T-helper 1 cell treated with Interleukin-12 subunit alpha and Interleukin-12 subunit beta and Interleukin-4 antibody, amounts not matched to agents 30 μg/mL and 1 μg/mL, for 36 hours (primary cell): ENCODE measurements around the gene PRICKLE2.

Source experiments
- H3K27ac Mint-ChIP-seq: one replicate; pipeline ENCODE4 v1.8.0; 2021; ENCODE audit warnings: mild to moderate bottlenecking, mixed read lengths
- H3K27me3 Mint-ChIP-seq: one replicate; pipeline ENCODE4 v1.8.0; 2021; ENCODE audit warnings: low read depth, mixed read lengths
- H3K36me3 Mint-ChIP-seq: one replicate; pipeline ENCODE4 v1.8.0; 2021; ENCODE audit warnings: low read depth, mixed read lengths
- H3K4me1 Mint-ChIP-seq: one replicate; pipeline ENCODE4 v1.8.0; 2021; ENCODE audit warnings: low read depth, mixed read lengths
- H3K4me3 Mint-ChIP-seq: one replicate; pipeline ENCODE4 v1.8.0; 2021; ENCODE audit warnings: mild to moderate bottlenecking, moderate library complexity, mixed read lengths
- H3K9me3 Mint-ChIP-seq: one replicate; pipeline ENCODE4 v1.8.0; 2021; ENCODE audit warnings: mixed read lengths

PRICKLE2 gene

DNA sequence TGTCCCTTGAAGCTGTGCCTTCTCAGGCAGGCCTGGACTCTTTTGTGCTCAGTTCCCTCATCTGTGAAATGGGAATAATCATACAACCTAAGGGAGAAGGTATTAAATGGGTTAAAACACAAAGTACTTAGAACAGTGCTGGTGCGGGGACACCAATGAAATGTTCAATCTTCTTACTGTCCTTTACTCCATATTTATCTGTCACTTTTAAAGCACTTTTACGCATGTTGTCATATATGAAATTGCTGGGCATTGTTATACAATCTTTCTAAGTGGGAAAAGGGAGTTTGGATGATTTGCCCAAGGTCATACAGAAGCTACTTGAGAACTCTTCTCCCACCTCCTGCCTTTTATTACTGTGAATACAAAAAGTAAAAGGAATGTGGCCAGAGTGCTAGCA lies 114.2 kb downstream of the PRICKLE2 start:
- H3K27me3 Mint-ChIP-seq = no peaks in the 10 kb centered on the region
- H3K4me1 Mint-ChIP-seq = no peaks in the 10 kb centered on the region
- no peak overlapping the region for H3K27ac Mint-ChIP-seq
- H3K4me3 Mint-ChIP-seq = no peak overlapping the region
- no peaks in the 10 kb centered on the region for H3K36me3 Mint-ChIP-seq
- no peaks in the 10 kb centered on the region for H3K9me3 Mint-ChIP-seq

DNA sequence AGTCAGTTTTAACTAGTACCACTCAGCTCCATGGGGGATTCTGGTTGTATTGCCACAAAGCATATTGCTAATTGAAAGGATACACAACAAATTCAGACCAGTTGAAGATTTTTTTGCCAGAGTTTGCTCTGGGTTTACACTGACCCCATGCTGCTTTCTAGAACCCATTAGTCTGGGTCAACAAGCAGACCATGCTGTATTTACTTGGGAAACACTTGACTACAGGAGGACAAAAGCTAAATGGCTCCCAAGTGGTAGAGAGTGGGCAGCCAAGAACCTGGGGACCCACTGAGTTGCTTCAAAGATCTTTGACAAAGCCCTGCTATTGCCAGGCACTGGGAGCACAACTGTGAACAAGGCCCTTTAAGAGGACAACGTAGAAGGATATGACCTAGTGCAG lies 115.2 kb downstream of the PRICKLE2 start:
- Mint-ChIP-seq H3K36me3 (no peaks in the 10 kb centered on the region), H3K27ac (no peak overlapping the region), H3K4me3 (no peak overlapping the region), H3K27me3 (no peaks in the 10 kb centered on the region), H3K4me1 (no peaks in the 10 kb centered on the region), H3K9me3 (no peaks in the 10 kb centered on the region)

DNA sequence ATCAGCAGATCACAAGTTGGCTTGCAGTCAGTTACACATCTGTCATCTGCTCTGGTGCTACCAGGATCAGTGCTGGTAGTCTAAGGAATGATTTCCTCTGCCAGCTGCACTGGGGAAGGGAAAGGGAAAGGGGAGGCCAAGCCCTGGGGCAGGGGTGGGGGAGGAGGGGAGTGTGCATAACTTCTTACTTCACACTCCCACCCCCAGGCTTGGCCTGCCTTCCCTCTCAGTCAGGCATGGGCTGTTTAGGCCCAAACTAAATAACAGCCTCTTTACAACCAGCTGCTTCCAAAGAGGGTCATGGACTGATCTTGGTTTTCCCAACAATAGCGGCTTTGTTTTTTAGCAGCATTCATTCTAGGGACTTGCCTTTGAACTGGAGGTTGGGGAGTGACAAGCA lies 115.8 kb downstream of the PRICKLE2 start:
- Mint-ChIP-seq H3K4me3 (no peak overlapping the region), H3K36me3 (no peaks in the 10 kb centered on the region), H3K9me3 (no peaks in the 10 kb centered on the region), H3K4me1 (no peaks in the 10 kb centered on the region), H3K27me3 (no peaks in the 10 kb centered on the region), H3K27ac (no peak overlapping the region)

DNA sequence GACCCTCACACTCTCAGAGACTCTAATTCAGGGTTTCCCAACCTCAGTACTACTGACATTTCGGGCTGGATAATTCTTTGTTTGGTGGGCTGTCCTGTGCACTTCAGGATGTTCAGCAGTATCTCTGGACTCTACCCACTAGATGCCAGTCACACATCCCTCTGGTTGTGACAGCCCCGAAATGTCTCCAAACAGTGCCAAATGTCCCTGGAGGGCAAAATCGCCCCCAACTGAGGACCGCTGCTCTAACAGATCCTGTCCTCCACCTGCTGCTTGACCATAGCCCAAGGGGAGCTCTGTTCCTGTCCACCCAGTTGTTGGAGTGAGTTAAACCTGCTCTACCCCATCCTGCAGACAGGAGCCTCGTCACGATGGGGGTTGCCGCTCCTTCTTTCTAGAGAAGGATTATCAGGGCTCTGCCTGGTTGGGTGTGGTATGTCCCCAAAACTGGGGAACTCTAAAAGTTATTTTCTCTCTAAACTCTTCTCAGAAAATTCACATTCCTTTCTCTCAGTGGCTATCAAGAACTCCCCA lies 116.4 kb downstream of the PRICKLE2 start:
- H3K9me3 Mint-ChIP-seq = no peaks in the 10 kb centered on the region
- no peaks in the 10 kb centered on the region for H3K4me1 Mint-ChIP-seq
- H3K27me3 Mint-ChIP-seq = no peaks in the 10 kb centered on the region
- H3K27ac Mint-ChIP-seq = no peak overlapping the region
- H3K36me3 Mint-ChIP-seq = no peaks in the 10 kb centered on the region
- H3K4me3 Mint-ChIP-seq = no peak overlapping the region

DNA sequence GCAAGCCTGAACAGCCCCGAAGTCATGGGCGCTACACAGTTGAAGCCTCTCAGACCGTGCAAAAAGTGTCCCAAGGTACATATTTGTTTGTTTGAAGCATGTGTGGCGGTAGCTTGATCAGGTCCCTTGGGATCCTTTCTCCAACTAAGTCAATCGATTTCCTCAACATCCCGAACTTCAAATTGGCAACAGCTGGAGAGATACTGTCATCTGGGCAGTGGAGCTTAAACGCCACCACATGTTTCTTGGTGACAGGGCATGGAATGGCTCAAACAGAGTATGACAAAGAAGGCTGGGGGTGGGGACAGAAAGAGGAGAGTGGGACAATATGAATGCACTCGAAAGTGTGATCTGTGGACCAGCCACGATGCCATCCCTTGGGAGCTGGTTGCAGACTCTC lies 117.0 kb downstream of the PRICKLE2 start:
- no peaks in the 10 kb centered on the region for H3K36me3 Mint-ChIP-seq
- H3K27ac Mint-ChIP-seq = no peak overlapping the region
- H3K27me3 Mint-ChIP-seq = no peaks in the 10 kb centered on the region
- no peaks in the 10 kb centered on the region for H3K4me1 Mint-ChIP-seq
- H3K4me3 Mint-ChIP-seq = no peak overlapping the region
- H3K9me3 Mint-ChIP-seq = no peaks in the 10 kb centered on the region

DNA sequence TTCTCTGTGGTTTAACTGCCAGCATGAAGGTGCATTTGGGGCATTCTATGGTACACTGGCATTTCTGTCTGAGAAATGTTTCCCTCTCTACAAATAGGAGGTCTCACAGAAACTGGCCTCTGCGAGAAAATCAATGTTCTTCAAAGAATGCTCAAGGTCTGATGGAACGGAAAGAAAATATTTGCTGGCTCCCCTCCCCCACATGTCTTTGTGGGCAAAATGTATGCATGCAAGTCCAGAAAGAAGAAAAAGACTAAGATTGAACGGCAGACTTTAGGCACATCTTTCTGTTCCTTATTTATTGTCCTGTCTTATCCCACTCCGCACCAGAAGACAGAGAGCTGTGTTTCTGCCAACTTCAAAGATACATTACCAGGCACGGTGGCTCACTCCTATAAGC lies 118.1 kb downstream of the PRICKLE2 start:
- no peaks in the 10 kb centered on the region for H3K9me3 Mint-ChIP-seq
- no peak overlapping the region for H3K4me3 Mint-ChIP-seq
- no peak overlapping the region for H3K27ac Mint-ChIP-seq
- H3K36me3 Mint-ChIP-seq = no peaks in the 10 kb centered on the region
- no peaks in the 10 kb centered on the region for H3K4me1 Mint-ChIP-seq
- no peaks in the 10 kb centered on the region for H3K27me3 Mint-ChIP-seq

DNA sequence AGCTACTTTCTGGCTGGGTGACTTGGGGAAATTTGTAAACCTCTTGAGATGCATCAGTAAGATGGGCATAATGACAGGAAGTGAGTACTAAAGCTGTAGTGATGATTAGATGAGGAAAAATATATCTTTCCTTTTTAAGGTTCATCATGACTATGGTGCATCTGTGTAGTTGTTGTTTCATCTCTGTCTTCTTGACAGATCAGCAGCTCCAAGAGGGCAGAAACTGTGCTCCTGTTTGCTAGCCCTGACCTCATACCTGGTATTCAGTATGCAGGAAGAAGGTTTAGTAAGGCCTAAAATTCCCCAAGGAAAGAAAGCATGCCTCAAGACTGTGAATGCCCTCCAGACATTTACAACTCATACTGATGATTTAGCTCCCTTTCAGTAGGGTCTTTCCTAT lies 119.5 kb downstream of the PRICKLE2 start:
- Mint-ChIP-seq H3K9me3 (no peaks in the 10 kb centered on the region), H3K4me3 (no peak overlapping the region), H3K27me3 (no peaks in the 10 kb centered on the region), H3K36me3 (no peaks in the 10 kb centered on the region), H3K4me1 (no peaks in the 10 kb centered on the region), H3K27ac (no peak overlapping the region)

DNA sequence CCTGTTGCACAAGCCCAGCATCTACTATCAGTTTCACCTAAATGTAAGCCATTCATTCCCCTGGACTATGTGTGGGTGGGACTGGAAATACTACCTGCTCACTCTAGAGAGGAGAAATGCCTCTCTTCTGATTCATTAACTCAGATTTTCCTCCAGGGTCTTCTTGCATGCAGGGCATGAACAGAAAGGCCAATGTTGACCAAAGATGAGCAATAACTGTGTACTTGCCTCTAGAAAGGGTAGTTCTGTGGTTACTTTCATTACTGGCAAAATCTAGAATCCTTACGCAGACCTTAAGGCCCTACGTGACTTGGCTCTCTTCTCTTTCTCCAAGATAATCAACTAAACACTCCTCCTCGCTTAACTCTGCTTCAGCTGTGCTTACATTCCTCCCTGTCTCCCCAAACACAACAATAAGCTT lies 120.6 kb downstream of the PRICKLE2 start:
- no peaks in the 10 kb centered on the region for H3K9me3 Mint-ChIP-seq
- H3K27ac Mint-ChIP-seq = no peak overlapping the region

DNA sequence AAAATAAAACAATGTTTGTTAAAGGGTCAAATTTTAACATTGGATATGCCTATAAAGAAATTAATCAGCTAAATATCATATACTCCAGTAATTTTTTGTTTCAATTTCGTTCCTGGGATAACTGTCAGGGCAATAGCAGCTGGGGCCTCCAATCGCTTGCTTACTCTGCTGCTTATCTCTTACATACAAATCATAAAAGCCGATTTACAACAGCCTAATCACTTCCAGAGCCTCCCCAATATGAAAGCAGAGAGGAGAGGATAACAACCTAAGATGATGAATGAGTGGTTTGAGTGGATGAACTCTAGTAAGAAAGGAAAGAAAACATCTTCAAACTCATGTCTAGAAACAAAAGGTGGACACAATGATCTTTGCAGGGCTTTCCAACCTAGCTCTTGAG lies 121.3 kb downstream of the PRICKLE2 start:
- Mint-ChIP-seq H3K36me3 (no peaks in the 10 kb centered on the region), H3K4me1 (no peaks in the 10 kb centered on the region), H3K4me3 (no peak overlapping the region), H3K27ac (no peak overlapping the region), H3K27me3 (no peaks in the 10 kb centered on the region), H3K9me3 (no peaks in the 10 kb centered on the region)

More for the DNA sequence above, 120.6 kb downstream of the PRICKLE2 start:
- Mint-ChIP-seq H3K4me3 (no peak overlapping the region), H3K36me3 (no peaks in the 10 kb centered on the region), H3K27me3 (no peaks in the 10 kb centered on the region), H3K4me1 (no peaks in the 10 kb centered on the region)

DNA sequence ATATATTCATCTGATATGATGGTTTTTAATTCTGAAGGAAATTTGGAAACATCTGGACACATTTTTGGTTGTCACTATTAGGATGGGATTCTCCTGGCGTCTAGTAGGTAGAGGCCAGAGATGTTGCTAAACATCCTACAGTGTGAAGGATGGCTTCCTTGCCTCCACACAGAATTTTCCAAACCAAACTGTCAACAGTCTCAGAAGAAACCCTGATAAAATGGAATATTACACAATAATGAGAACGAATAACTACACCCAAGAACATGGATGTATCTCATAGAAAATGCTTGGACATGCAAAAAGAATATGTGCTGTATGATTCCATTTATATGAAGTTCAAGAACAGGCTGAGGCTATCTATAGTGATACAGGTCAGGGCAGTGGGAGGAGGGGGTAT lies 122.1 kb downstream of the PRICKLE2 start:
- Mint-ChIP-seq H3K27ac (no peak overlapping the region), H3K36me3 (no peaks in the 10 kb centered on the region), H3K4me3 (no peak overlapping the region), H3K9me3 (no peaks in the 10 kb centered on the region), H3K27me3 (no peaks in the 10 kb centered on the region), H3K4me1 (no peaks in the 10 kb centered on the region)

DNA sequence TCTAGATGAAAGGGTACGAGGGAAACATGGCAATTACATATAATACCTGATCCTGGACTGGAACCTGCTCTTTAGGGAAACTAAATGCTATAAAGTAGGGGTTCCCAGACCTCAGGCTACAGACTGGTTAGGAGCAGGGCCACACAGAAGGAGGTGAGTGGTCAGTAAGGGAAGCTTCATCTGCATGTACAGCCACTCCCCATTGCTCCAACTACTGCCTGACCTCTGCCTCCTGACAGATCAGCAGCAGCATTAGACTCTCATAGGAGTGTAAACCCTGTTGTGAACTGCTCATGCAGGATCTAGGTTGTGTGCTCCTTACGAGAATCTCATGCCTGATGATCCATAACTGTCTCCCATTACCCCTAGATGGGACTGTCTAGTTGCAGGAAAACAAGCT lies 123.1 kb downstream of the PRICKLE2 start:
- Mint-ChIP-seq H3K36me3 (no peaks in the 10 kb centered on the region), H3K27me3 (no peaks in the 10 kb centered on the region), H3K4me1 (no peaks in the 10 kb centered on the region), H3K4me3 (no peak overlapping the region), H3K9me3 (no peaks in the 10 kb centered on the region), H3K27ac (no peak overlapping the region)

DNA sequence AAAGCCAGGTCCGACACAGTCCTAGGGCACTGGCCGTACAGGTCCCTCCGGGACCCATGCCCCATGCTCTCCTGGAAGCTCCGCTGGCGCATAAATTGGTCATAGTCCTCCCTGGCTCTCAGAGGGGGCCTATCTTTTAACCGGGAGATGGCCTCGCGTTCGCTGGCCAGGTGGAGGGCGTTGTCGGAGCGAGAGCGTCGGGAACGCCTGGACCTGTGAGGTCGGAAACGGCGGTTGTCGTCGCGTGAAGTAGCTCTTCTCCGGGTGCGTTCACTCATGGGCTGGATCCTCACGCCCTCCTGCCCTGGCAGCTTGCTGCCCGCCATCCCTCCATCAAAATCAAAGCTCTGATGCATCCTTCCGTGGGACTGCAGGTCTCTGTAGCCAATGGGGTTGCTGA lies 126.0 kb downstream of the PRICKLE2 start:
- H3K4me1 Mint-ChIP-seq = no peaks in the 10 kb centered on the region
- no peaks in the 10 kb centered on the region for H3K27me3 Mint-ChIP-seq
- H3K4me3 Mint-ChIP-seq = no peak overlapping the region
- no peak overlapping the region for H3K27ac Mint-ChIP-seq
- no peaks in the 10 kb centered on the region for H3K9me3 Mint-ChIP-seq
- no peaks in the 10 kb centered on the region for H3K36me3 Mint-ChIP-seq

DNA sequence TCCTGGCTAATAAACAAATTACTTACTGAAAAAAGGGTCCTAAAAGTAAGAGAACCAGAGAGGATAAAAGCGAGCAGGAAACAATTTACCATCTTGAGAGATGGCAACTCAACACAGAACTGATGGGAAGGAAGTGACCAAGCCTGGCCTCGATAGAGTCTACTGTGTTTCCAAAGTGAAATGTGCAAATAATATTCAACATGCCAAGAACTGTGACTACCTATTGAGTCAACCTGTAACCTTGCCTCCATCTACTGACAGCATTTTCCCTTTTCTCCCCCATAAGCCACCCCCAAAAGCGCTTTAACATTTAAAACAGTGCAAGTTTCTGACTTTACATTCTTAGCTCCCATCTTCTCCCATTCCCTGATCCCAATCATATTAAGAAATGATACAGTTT lies 126.6 kb downstream of the PRICKLE2 start:
- Mint-ChIP-seq H3K4me1 (no peaks in the 10 kb centered on the region), H3K27me3 (no peaks in the 10 kb centered on the region), H3K4me3 (no peak overlapping the region), H3K36me3 (no peaks in the 10 kb centered on the region), H3K9me3 (no peaks in the 10 kb centered on the region), H3K27ac (no peak overlapping the region)

DNA sequence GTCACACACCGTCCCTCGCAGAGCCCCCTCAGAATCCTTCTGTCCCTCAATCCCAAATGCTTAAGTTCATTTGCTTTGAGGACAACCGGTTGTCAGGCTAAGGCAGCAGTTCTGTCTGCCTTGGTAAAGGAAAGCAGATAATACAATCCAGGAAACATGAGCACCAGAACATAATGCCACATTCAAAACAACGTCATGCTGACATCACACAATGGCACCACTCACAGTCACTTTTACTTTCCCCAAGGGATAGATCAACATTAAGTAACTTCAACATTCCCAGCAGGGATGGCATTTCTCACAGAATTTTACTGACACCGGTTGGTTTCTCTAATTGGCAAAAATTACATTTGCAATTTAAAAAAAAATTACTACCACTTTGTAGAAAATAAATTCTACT lies 127.3 kb downstream of the PRICKLE2 start:
- Mint-ChIP-seq H3K27me3 (no peaks in the 10 kb centered on the region), H3K4me1 (no peaks in the 10 kb centered on the region), H3K4me3 (no peak overlapping the region), H3K9me3 (no peaks in the 10 kb centered on the region), H3K36me3 (no peaks in the 10 kb centered on the region), H3K27ac (no peak overlapping the region)

DNA sequence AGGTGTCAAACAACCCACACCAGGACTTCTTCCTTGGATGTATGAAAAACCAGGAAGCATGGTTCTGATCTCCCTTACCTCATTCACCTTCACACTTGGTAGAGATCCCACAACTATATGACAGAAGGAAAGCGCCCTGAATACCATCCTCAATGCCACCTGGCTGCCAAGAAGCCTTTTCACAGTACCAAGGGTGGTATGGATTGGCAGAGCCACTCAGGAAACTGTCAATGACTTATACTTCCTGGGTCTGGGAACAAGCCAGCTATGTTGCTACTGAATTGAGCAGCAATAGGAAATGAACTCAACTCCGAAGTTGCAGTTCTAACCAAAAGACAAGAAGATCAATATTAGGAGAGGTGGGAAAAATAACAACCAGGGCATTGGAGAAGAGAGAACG lies 129.5 kb downstream of the PRICKLE2 start:
- Mint-ChIP-seq H3K36me3 (no peaks in the 10 kb centered on the region), H3K27me3 (no peaks in the 10 kb centered on the region), H3K9me3 (no peaks in the 10 kb centered on the region), H3K4me3 (no peak overlapping the region), H3K27ac (no peak overlapping the region), H3K4me1 (no peaks in the 10 kb centered on the region)

DNA sequence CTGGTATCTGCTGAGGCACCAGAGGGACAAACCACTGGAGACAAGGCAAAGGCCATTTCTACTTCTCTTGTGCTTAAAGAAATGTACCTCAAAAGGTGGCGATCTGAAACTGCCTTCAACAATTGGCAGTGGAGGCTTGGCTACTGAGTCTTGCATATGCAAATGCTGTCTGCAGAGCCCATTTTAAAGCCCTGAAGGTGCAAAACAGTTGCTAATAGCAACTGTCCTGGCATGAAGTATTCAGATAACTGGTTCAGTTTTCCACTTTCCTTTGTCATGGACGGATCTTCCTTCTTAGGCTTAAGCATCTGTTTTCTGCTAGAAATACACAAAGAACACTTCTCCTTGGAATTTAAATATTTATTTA lies 130.6 kb downstream of the PRICKLE2 start:
- Mint-ChIP-seq H3K36me3 (no peaks in the 10 kb centered on the region), H3K27ac (no peak overlapping the region), H3K4me1 (no peaks in the 10 kb centered on the region), H3K27me3 (no peaks in the 10 kb centered on the region), H3K9me3 (no peaks in the 10 kb centered on the region), H3K4me3 (no peak overlapping the region)
